ENCODE data around the gene NRIP2.
A peak's percentile ranks its signal among the peaks of the same experiment; 100 is the strongest.

DNA sequence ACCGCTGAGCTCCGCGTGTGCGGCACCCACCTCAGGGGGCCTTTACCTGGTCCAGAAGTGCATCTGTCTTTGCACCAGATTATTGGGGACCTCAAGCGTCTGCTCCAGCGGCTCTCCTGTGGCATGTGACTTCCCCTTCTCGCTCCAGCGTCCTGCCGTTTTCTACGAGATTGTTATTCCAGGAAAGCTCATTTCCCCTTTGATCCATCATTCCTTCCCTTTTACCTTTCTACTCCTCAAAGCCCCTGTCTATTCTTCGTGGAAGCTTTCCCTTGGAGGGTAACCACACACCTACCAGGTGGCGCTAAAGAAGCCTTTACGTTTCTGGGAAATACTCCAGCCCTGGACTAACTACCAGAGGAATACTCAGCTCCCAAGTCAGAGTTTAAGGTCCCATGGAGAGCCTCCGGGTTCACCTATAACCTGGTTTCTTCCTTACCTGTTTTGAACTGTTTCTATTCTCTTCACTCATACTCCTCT lies 38.6 kb downstream of the NRIP2 start:
- TF ChIP-seq, protein P1, sequence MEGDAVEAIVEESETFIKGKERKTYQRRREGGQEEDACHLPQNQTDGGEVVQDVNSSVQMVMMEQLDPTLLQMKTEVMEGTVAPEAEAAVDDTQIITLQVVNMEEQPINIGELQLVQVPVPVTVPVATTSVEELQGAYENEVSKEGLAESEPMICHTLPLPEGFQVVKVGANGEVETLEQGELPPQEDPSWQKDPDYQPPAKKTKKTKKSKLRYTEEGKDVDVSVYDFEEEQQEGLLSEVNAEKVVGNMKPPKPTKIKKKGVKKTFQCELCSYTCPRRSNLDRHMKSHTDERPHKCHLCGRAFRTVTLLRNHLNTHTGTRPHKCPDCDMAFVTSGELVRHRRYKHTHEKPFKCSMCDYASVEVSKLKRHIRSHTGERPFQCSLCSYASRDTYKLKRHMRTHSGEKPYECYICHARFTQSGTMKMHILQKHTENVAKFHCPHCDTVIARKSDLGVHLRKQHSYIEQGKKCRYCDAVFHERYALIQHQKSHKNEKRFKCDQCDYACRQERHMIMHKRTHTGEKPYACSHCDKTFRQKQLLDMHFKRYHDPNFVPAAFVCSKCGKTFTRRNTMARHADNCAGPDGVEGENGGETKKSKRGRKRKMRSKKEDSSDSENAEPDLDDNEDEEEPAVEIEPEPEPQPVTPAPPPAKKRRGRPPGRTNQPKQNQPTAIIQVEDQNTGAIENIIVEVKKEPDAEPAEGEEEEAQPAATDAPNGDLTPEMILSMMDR (IDR thresholded peaks at IDR 0.05) = no peak
- TF ChIP-seq POLR2AphosphoS5 (IDR thresholded peaks at IDR 0.05; ENCODE audit: insufficient read depth in 1 of 2, low read depth in 1 of 2) (peak in 1 of 2 donors; percentile 58), POLR2A (IDR thresholded peaks at IDR 0.05) (no peak)
